Right lobe of liver (tissue), 6 donors: ENCODE data around the gene FAM89A. TPM values are rescaled to one million over a fixed set of nuclear protein-coding genes. Genes with fewer than 3 reads are reported as not detected.

ENCODE experiments used
- ATAC-seq, 4 donors: fragments of 200-7000 bp; cut with Tn5 transposase; one replicate each; pipeline ENCODE4 v1.9.1; 2020; ENCODE audit warnings: mild to moderate bottlenecking in 4 of 4, moderate library complexity in 4 of 4
- DNase-seq, 3 donors: peaks; one replicate each; pipeline ENCODE4 v3.0.0-alpha.2; 2020
- H3K27ac ChIP-seq, 3 donors: fragments of 200-600 bp; one replicate each; pipeline ENCODE4 v1.8.0; 2022
- H3K27me3 ChIP-seq, 2 donors: fragments of 200-600 bp; one replicate each; pipeline ENCODE4 v1.8.0; 2022
- H3K36me3 ChIP-seq, 4 donors: fragments of 200-600 bp; sonication (generic) in 1 of 4; one replicate each; pipeline versions ENCODE4 v1.5.1 to v1.8.0; 2017 to 2022; ENCODE audit warnings: control low read depth in 1 of 4
- H3K4me1 ChIP-seq, 4 donors: fragments of 200-600 bp; sonication (generic) in 1 of 4; one replicate each; pipeline versions ENCODE4 v1.5.1 to v1.8.0; 2017 to 2022; ENCODE audit warnings: control low read depth in 1 of 4
- H3K4me3 ChIP-seq, 3 donors: fragments of 200-600 bp; one replicate each; pipeline ENCODE4 v1.8.0; 2022
- H3K9me3 ChIP-seq, 4 donors: fragments of 200-600 bp; sonication (generic) in 1 of 4; one replicate each; pipeline versions ENCODE4 v1.5.1 to v1.8.0; 2017 to 2022; ENCODE audit warnings: control low read depth in 1 of 4
- CTCF ChIP-seq, 4 donors: fragments of 200-600 bp in 3 of 4; fragments of 450-650 bp in 1 of 4; IDR thresholded peaks; one replicate each; pipeline versions ENCODE4 v1.5.1 to v1.8.0; 2016 to 2022; ENCODE audit warnings: antibody characterized with exemption in 4 of 4, mild to moderate bottlenecking in 2 of 4
- POLR2A ChIP-seq: fragments of 450-650 bp; IDR thresholded peaks from one replicate; pipeline ENCODE4 v1.6.1; 2017; ENCODE audit warnings: antibody characterized with exemption, mild to moderate bottlenecking
- WGBS: methylation state at CpG from one replicate; pipeline ENCODE4 v1.1.6; 2018; ENCODE audit warnings: low coverage, low lambda C conversion rate; ENCODE audit not compliant: insufficient coverage; ENCODE audit errors: missing lambda C conversion rate; 5-methylcytosine and 5-hydroxymethylcytosine counted together
- intact Hi-C, 2 donors: fragments of 100-400 bp; cut with DNase I; formaldehyde crosslinking; loops; one replicate each; pipeline versions ENCODE4 v1.11.2 to v1.14.1; 2022
- total RNA-seq, 6 experiments: library from RNA; depleted of rRNA in 2 of 6; stranded (reverse); fragments of >200 nt in 2 of 6; fragmentation: NEBNext Ultra II Directional in 3 of 6; extraction: Animal tissue kit (Norgen Biotek cat#: 25700) in 3 of 6; gene quantifications; one replicate each; pipeline versions ENCODE4 v1.1.0 to v1.2.4, GENCODE V29; 2016 to 2023
- donor health status: DM: no; HTN: yes; CAD: no.
- donor health status: DM: no; HTN: no; CAD: no.
- donor health status: DM: no; HTN: no; CAD: no.
- donor health status: DM: no; HTN: yes; CAD: no.
- donor health status: DM: no; HTN: yes; CAD: no.

The FAM89A gene
- total RNA-seq, 6 experiments from 2014 or later, result 3.7 to 12.8 (median 6.8) TPM

DNA sequence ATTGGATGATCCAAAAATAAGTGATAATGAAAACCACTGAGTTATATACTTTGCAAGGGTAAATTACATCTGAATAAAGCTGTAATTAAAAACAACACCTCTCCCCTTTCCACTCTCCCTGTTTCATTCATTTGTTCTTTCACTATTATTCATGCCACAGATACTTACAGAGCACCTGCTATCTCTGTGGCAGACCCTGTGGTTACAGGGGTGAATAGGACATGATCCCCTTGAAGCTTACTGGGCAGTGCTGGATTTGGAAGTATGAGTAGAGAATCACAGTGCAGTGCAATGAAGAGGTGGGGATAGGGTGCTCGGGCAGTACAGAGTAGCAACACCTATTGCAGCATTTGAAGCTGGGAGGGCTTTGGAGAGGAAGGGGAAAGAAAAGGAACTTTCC, 39.4 kb downstream of the FAM89A start:
- no peak for DNase-seq
- Histone ChIP-seq H3K27ac (no peak overlapping the region), H3K9me3 (peaks cover 0 to 9% (median 0%) of the 10 kb centered on the region in 4 donors), H3K4me1 (no peaks in the 10 kb centered on the region), H3K4me3 (no peak overlapping the region), H3K36me3 (peaks cover 0 to 53% (median 34%) of the 10 kb centered on the region in 4 donors), H3K27me3 (no peaks in the 10 kb centered on the region)
- WGBS, result 100% methylated on average over 1 of the region's 1 CpG
- TF ChIP-seq POLR2A, result no peak
- no peak for TF ChIP-seq CTCF (IDR thresholded peaks at IDR 0.05)
- no peak for ATAC-seq
- intact Hi-C loops, result no loop called here

- no peaks in the 10 kb centered on the region for H3K27me3 ChIP-seq
- ATAC-seq, result no peak
- no peak overlapping the region for H3K4me3 ChIP-seq
- H3K4me1 ChIP-seq, result no peaks in the 10 kb centered on the region
- no peak for DNase-seq
- peaks cover 0 to 5% (median 0%) of the 10 kb centered on the region in 4 donors for H3K9me3 ChIP-seq
- 100% methylated on average over 4 of the region's 4 CpGs for WGBS
- intact Hi-C loops, result no loop called here
- H3K27ac ChIP-seq, result no peak overlapping the region
- no peak for TF ChIP-seq CTCF (IDR thresholded peaks at IDR 0.05)
- TF ChIP-seq POLR2A, result no peak
- peaks cover 0 to 54% (median 34%) of the 10 kb centered on the region in 4 donors for H3K36me3 ChIP-seq
Observed at GRCh38 chr1:231000201-231000600, 39.9 kb downstream of the FAM89A start.

DNA sequence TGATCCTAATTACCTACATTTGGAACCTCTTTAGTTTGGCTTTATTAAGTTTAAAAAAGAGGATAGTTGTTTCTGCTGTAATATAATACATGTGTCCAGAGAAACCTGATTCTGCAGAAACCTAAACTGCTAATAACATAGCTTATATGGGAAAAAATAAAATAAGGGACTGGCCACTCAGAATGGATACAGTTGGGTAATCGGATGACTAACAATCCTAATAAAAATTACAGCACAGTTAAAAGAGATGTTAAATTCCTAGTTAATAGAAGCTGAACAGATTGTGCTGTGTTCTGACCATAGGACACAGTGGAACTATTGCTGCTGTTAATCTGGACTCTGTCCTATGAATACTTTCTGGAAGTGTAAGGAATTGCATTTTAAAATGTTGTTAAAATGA, 45.2 kb downstream of the FAM89A start:
- no peak overlapping the region for H3K4me3 ChIP-seq
- DNase-seq (no peak), ATAC-seq (no peak)
- TF ChIP-seq CTCF (IDR thresholded peaks at IDR 0.05) (no peak), POLR2A (no peak)
- H3K4me1 ChIP-seq, result no peaks in the 10 kb centered on the region
- H3K27ac ChIP-seq, result no peak overlapping the region
- H3K27me3 ChIP-seq, result no peaks in the 10 kb centered on the region
- 92% methylated on average over 1 of the region's 1 CpG for WGBS
- peaks cover 0 to 67% (median 33%) of the 10 kb centered on the region in 4 donors for H3K36me3 ChIP-seq
- H3K9me3 ChIP-seq, result no peaks in the 10 kb centered on the region
- intact Hi-C loops, result no loop called here

DNA sequence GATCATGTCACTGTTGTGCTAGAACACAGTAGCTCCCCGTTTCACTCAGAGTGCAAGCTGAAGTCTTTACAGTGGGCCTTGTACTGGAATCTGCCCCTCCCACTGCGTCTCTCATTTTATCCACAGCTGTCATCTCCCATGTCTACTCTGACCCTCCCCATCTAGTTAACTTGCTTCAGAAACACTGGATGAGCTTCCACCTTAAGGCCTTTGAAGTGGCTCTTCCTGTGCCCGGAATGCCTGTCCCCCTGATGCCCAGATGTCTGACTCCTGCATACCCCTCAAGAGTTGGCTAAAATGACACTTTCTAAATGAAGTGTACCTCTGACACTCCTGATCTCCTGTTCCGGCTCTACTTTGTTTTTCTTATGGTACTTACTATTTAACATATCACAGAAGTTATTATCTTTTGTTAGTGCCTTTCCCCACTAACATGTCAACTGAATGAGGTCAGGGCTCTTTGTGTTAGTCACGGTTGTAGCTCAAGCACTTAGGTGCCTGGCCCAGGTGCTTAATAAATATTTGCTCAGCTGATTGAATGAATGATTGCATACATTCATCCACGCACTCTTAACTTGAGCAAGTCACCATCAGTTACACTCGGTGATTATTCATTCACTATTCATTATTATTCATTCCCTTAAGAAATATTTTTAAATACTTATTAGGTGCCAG, 47.8 kb downstream of the FAM89A start:
- ATAC-seq (no peak), DNase-seq (no peak)
- intact Hi-C loops, result no loop called here
- WGBS, result 82% methylated on average over 7 of the region's 7 CpGs
- TF ChIP-seq CTCF (IDR thresholded peaks at IDR 0.05) (no peak), POLR2A (no peak)
- Histone ChIP-seq H3K27ac (no peak overlapping the region), H3K4me3 (no peak overlapping the region), H3K27me3 (no peaks in the 10 kb centered on the region), H3K36me3 (peaks cover 0 to 41% (median 14%) of the 10 kb centered on the region in 4 donors), H3K9me3 (no peaks in the 10 kb centered on the region), H3K4me1 (no peaks in the 10 kb centered on the region)
